ENCODE results near the gene FAM53B. TPM values are rescaled to one million over a fixed set of nuclear protein-coding genes. Genes with fewer than 3 reads are reported as not detected.

Gene FAM53B
- total RNA-seq, 4 donors from 2014 or later, result 63.5 to 75.5 (median 67.3) TPM

- peak overlapping the region; percentile 95 for H3K27ac ChIP-seq
- no peaks in the 10 kb centered on the region for H3K36me3 ChIP-seq
- 61% methylated on average over 13 of the region's 13 CpGs for WGBS
- H3K9me3 ChIP-seq, result no peaks in the 10 kb centered on the region
- no peak for TF ChIP-seq POLR2AphosphoS5 (IDR thresholded peaks at IDR 0.05)
- no peak for TF ChIP-seq EP300 (IDR thresholded peaks at IDR 0.05)
- no peak for TF ChIP-seq POLR2A (IDR thresholded peaks at IDR 0.05)
- TF ChIP-seq CTCF (IDR thresholded peaks at IDR 0.05), result no peak
- H3K4me1 ChIP-seq, result peaks cover 87% of the 10 kb centered on the region
- DNase-seq (ENCODE audit: low spot score in 2 of 2), result no peak
- peak overlapping the region; percentile 90 for H3K4me3 ChIP-seq
- H3K27me3 ChIP-seq, result no peaks in the 10 kb centered on the region
These were observed 4.9 kb downstream of the FAM53B start for GRCh38 chr10:124739119-124739921.

- TF ChIP-seq POLR2AphosphoS5 (IDR thresholded peaks at IDR 0.05) (no peak), CTCF (IDR thresholded peaks at IDR 0.05) (no peak), POLR2A (IDR thresholded peaks at IDR 0.05) (no peak), EP300 (IDR thresholded peaks at IDR 0.05) (no peak)
- Histone ChIP-seq H3K27me3 (no peaks in the 10 kb centered on the region), H3K9me3 (no peaks in the 10 kb centered on the region), H3K36me3 (no peaks in the 10 kb centered on the region), H3K4me3 (no peak overlapping the region), H3K27ac (no peak overlapping the region), H3K4me1 (peaks cover 96% of the 10 kb centered on the region)
- WGBS, result 76% methylated on average over 5 of the region's 6 CpGs
- no peak for DNase-seq (ENCODE audit: low spot score in 2 of 2)
These were observed 5.7 kb downstream of the FAM53B start for GRCh38 chr10:124738441-124738840.

- Histone ChIP-seq H3K4me3 (no peak overlapping the region), H3K27ac (peak overlapping the region; percentile 56), H3K27me3 (no peaks in the 10 kb centered on the region), H3K9me3 (no peaks in the 10 kb centered on the region), H3K36me3 (no peaks in the 10 kb centered on the region), H3K4me1 (peaks cover 100% of the 10 kb centered on the region)
- no peak for DNase-seq (ENCODE audit: low spot score in 2 of 2)
- WGBS, result 83% methylated on average over 1 of the region's 2 CpGs
- no peak for TF ChIP-seq POLR2AphosphoS5 (IDR thresholded peaks at IDR 0.05)
- TF ChIP-seq CTCF (IDR thresholded peaks at IDR 0.05), result no peak
- no peak for TF ChIP-seq EP300 (IDR thresholded peaks at IDR 0.05)
- no peak for TF ChIP-seq POLR2A (IDR thresholded peaks at IDR 0.05)
These were observed 6.5 kb downstream of the FAM53B start for GRCh38 chr10:124737708-124738107.

GRCh38 chr10:124737221-124737620 is 7.0 kb downstream of the FAM53B start:
- Histone ChIP-seq H3K36me3 (no peaks in the 10 kb centered on the region), H3K4me1 (peaks cover 100% of the 10 kb centered on the region), H3K4me3 (no peak overlapping the region), H3K9me3 (no peaks in the 10 kb centered on the region), H3K27ac (peak overlapping the region; percentile 56), H3K27me3 (no peaks in the 10 kb centered on the region)
- no peak for DNase-seq (ENCODE audit: low spot score in 2 of 2)
- no peak for TF ChIP-seq EP300 (IDR thresholded peaks at IDR 0.05)
- no peak for TF ChIP-seq POLR2AphosphoS5 (IDR thresholded peaks at IDR 0.05)
- no peak for TF ChIP-seq POLR2A (IDR thresholded peaks at IDR 0.05)
- TF ChIP-seq CTCF (IDR thresholded peaks at IDR 0.05), result no peak
- 41% methylated on average over 5 of the region's 7 CpGs for WGBS

GRCh38 chr10:124736491-124737136 is 7.6 kb downstream of the FAM53B start:
- H3K4me3 ChIP-seq, result no peak overlapping the region
- H3K4me1 ChIP-seq, result peaks cover 100% of the 10 kb centered on the region
- 14% methylated on average over 6 of the region's 11 CpGs for WGBS
- no peaks in the 10 kb centered on the region for H3K36me3 ChIP-seq
- DNase-seq (ENCODE audit: low spot score in 2 of 2), result peak in 1 of 2 donors; percentile 79
- TF ChIP-seq CTCF (IDR thresholded peaks at IDR 0.05) (no peak), POLR2AphosphoS5 (IDR thresholded peaks at IDR 0.05) (peak in 1 of 3 donors; percentile 1), EP300 (IDR thresholded peaks at IDR 0.05) (no peak), POLR2A (IDR thresholded peaks at IDR 0.05) (no peak)
- H3K9me3 ChIP-seq, result no peaks in the 10 kb centered on the region
- peak overlapping the region; percentile 56 for H3K27ac ChIP-seq
- no peaks in the 10 kb centered on the region for H3K27me3 ChIP-seq
